ENCODE measurements around the gene FAM9C. TPM values are rescaled to one million over a fixed set of nuclear protein-coding genes. Genes with fewer than 3 reads are reported as not detected.
"Not testable (repeated sequence)": the region's sequence is repeated elsewhere in the genome, so short reads cannot be mapped to it uniquely, and the experiment has no call there.

FAM9C gene
- total RNA-seq, 1 donor from 2014 or later = not detected

DNA sequence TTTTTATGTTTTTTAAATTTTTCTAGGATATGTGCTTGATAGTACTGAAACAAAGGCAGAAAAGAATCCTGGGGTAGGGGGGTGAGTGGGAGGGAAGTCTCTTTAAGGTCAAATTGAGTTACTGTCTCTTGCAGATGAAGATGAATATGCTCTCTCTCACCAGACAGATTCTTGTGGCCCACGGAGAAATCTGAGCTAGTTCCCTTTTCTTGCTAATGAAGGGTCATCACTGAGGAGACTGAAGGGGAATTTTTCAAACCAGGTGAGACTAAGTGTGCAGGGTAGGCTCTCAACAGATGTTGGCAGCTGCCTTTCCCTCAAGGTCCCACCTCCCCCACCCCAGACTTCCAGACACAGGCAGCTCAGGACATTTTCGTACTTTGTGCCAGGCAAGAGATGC is 21.5 kb downstream of the FAM9C start:
- Histone ChIP-seq H3K27me3 (ENCODE audit: low read depth) (no peaks in the 10 kb centered on the region), H3K9me3 (no peaks in the 10 kb centered on the region), H3K36me3 (no peaks in the 10 kb centered on the region), H3K4me1 (no peaks in the 10 kb centered on the region), H3K27ac (no peak overlapping the region), H3K4me3 (no peak overlapping the region)
- TF ChIP-seq, protein P1, sequence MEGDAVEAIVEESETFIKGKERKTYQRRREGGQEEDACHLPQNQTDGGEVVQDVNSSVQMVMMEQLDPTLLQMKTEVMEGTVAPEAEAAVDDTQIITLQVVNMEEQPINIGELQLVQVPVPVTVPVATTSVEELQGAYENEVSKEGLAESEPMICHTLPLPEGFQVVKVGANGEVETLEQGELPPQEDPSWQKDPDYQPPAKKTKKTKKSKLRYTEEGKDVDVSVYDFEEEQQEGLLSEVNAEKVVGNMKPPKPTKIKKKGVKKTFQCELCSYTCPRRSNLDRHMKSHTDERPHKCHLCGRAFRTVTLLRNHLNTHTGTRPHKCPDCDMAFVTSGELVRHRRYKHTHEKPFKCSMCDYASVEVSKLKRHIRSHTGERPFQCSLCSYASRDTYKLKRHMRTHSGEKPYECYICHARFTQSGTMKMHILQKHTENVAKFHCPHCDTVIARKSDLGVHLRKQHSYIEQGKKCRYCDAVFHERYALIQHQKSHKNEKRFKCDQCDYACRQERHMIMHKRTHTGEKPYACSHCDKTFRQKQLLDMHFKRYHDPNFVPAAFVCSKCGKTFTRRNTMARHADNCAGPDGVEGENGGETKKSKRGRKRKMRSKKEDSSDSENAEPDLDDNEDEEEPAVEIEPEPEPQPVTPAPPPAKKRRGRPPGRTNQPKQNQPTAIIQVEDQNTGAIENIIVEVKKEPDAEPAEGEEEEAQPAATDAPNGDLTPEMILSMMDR (IDR thresholded peaks at IDR 0.05) = no peak
- DNase-seq (no peak), ATAC-seq (no peak)
- intact Hi-C loops (cut with DNase I) = no loop called here

DNA sequence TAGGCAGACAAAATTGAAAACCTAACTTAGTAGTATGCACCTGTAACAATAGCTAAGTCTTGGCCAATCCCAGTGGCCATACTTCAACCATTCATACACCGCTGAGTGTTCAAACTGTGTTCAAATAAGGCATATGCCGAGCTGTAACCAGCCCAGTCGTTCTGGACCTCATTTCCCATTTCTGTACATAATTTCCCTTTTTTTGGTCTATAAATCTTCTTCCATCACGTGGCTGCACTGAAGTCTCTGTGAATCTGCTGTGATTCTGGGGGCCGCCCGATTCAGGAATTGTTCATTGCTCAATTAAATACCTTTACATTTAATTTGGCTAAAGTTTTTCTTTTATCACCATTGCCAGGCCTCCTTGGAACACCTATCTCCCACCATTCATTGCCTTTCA is 27.7 kb downstream of the FAM9C start:
- ATAC-seq = peak in 1 of 2 donors; percentile 18
- H3K27me3 ChIP-seq (ENCODE audit: low read depth); H3K9me3 ChIP-seq; H3K4me1 ChIP-seq; H3K27ac ChIP-seq; intact Hi-C loops (cut with DNase I); H3K36me3 ChIP-seq; DNase-seq; H3K4me3 ChIP-seq: not testable (repeated sequence)

DNA sequence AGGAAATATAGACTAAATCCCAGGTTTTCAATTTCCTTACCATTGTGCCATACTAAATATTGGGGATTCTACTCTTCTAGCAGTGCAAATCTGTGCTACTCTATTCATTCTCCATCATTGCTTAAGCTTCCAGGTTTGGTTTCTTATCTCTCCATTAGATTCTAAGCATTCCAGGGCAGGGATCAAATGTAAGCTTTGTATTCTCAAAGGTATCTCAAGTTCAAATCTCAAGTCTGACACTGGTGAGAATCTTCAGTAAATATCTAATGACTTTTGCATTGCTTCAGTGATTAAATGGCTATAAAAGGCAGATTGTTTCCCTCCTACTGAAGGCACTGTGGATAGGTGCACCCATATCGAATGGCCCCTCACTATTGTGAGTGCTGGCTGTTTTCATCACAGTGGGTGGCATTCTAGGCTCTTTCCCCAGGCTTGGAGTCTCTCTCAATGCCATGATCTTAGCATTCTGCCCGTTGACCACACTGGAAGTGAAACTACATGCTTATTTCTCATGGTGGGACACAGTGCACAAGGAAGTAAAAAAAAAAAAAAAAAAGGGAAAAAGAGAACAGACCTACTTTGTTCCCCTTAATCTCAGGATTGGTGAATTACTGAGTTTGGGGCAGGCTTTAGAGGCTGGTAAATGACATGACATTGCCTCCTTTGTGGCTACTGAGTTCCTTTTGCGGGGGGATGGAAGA is 28.7 kb downstream of the FAM9C start:
- TF ChIP-seq, protein P1 (IDR thresholded peaks at IDR 0.05) = no peak
- Histone ChIP-seq H3K4me1 (peaks cover 9% of the 10 kb centered on the region), H3K4me3 (no peak overlapping the region), H3K27ac (no peak overlapping the region), H3K9me3 (no peaks in the 10 kb centered on the region), H3K36me3 (no peaks in the 10 kb centered on the region), H3K27me3 (ENCODE audit: low read depth) (no peaks in the 10 kb centered on the region)
- DNase-seq (no peak), ATAC-seq (peak; percentile 61)
- intact Hi-C loops (cut with DNase I) = no loop called here

DNA sequence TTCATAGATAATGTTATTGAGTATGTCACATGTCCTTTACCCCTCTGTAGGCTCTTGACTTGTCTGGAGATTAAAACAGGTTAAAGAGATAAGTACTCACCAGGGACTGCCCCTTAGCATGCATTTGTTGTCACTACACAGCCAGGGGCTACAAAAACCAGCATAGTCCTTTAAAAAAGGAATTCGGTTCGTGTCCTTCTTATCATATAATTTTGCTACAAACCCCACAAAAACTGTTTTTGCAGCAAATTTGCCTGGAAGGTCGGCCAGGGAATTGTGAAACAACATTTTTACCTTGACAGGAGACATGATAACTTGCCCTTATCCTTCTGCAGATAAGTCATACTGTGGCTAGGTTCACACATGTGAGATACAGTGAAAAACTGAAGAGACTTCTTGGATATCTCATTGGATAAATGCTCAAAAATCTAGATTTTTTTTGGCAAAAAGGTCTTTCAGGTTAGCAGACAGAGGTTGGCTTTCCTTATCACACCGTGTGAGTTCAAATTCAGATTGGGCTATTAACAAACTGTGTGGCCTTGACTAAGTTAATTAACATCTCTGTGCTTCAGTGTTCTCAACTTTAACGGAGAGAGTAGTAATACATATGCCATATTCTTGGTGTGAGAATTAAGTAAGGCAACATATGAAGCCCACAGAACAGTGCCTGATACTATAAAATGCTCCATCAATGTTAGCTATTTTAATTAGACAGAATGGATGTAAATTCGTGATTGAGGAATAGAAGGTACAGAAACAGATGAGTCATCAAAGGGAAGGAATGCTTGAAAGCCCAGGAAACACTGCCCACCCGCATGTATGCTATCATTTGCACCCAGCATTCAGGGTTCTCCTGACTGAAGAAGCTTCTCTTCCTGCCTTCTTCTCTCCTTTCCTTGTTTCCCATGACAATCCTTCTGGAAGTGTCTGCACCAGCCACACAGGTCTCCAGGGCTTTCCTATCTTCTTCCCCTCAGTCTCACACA is 30.0 kb downstream of the FAM9C start:
- no peaks in the 10 kb centered on the region for H3K36me3 ChIP-seq
- peak overlapping the region; percentile 62 for H3K27ac ChIP-seq
- DNase-seq (no peak), ATAC-seq (no peak)
- H3K9me3 ChIP-seq = no peaks in the 10 kb centered on the region
- H3K4me3 ChIP-seq = no peak overlapping the region
- no peaks in the 10 kb centered on the region for H3K27me3 ChIP-seq (ENCODE audit: low read depth)
- TF ChIP-seq, protein P1 (IDR thresholded peaks at IDR 0.05) = no peak
- intact Hi-C loops (cut with DNase I) = no loop called here
- peaks cover 9% of the 10 kb centered on the region for H3K4me1 ChIP-seq

DNA sequence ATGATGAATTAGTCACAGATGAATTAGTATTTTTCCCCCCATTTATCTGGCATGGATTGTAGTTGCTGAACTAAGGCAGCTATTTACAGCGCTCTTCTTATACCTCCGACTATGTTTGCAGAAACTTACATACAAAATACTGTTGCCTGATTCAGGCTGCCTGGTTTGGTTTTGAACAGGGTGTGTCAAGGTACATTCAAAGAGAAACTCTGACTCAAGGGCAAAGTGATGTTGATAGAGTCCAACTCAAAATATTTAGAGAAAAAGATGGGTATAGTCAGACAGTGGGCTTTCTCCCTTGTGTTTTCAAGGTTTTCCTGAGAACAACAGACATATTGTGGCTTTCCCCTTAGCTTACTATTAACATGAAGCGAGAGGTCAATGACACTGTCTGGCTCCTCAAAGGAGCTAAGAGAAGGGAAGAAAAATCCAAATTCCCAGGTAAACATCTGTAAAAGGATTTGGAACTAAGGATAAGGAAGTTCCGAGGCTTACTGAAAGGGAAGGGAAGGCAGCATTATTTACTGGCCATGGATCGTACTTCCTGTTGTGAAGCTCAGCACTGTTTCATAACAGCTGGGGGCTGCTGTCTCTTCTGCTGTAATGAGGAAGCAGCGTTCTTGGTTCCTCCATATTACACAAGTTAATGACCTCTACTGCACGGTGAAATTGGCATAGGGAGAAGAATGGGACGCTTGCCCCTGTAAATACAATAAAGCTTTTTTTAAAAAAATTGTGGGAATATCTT is 30.9 kb downstream of the FAM9C start:
- Histone ChIP-seq H3K27me3 (ENCODE audit: low read depth) (no peaks in the 10 kb centered on the region), H3K4me3 (no peak overlapping the region), H3K4me1 (peaks cover 9% of the 10 kb centered on the region), H3K9me3 (no peaks in the 10 kb centered on the region), H3K36me3 (no peaks in the 10 kb centered on the region), H3K27ac (peak overlapping the region; percentile 62)
- DNase-seq (no peak), ATAC-seq (peak; percentile 68 to 77)
- intact Hi-C loops (cut with DNase I) = no loop called here
- TF ChIP-seq, protein P1 (IDR thresholded peaks at IDR 0.05) = no peak

All from lower lobe of right lung (tissue), 2 donors.